SK-N-SH (cell line): Measurements from ENCODE around the gene ITCH. TPM values are rescaled to one million over a fixed set of nuclear protein-coding genes. Genes with fewer than 3 reads are reported as not detected.

Experiments used
- CTCF ChIA-PET: fragments of 300-600, 350-600 bp; formaldehyde crosslinking; extraction: SDS; loops from one replicate; lab custom pipeline; 2021; lab: Yijun Ruan, JAX
- POLR2A ChIA-PET: fragments of 350-600 bp; sonication (Branson Sonifier 250); formaldehyde crosslinking; extraction: SDS; loops from one replicate; lab custom pipeline; 2020; ENCODE audit warnings: antibody characterized with exemption, inconsistent platforms; lab: Yijun Ruan, JAX
- DNase-seq: peaks from one replicate; pipeline ENCODE4 v3.0.0; 2012
- H2AFZ ChIP-seq: fragments of 200-600 bp; sonication (generic); 2 replicates; pipeline ENCODE4 v1.8.1; 2016; ENCODE audit warnings: antibody characterized with exemption, mild to moderate bottlenecking, low read depth
- H3F3A ChIP-seq: fragments of 200-600 bp; sonication (generic); replicated peaks from 2 replicates; pipeline ENCODE3; 2016; ENCODE audit warnings: antibody characterized with exemption, mild to moderate bottlenecking; ENCODE audit not compliant: insufficient read depth
- H3K27ac ChIP-seq, 2 experiments: fragments of 200-500 bp in 1 of 2; fragments of 200-600 bp in 1 of 2; sonication (Bioruptor generic) in 1 of 2; sonication (generic), shearing (Covaris generic) in 1 of 2; 2 replicates each; pipeline versions ENCODE4 v1.5.1 to v1.6.1; 2014 to 2016; ENCODE audit warnings: low read depth in 2 of 2, inconsistent platforms in 1 of 2, low read length in 1 of 2, mild to moderate bottlenecking in 1 of 2, mixed read lengths in 1 of 2
- H3K27me3 ChIP-seq: fragments of 200-600 bp; sonication (generic), shearing (Covaris generic); 2 replicates; pipeline ENCODE4 v1.6.1; 2016; ENCODE audit warnings: mixed run types; ENCODE audit not compliant: insufficient read depth
- H3K36me3 ChIP-seq, 2 experiments: fragments of 200-500 bp in 1 of 2; fragments of 200-600 bp in 1 of 2; sonication (Bioruptor generic) in 1 of 2; sonication (generic) in 1 of 2; replicated peaks in 1 of 2; 2 replicates each; pipeline versions ENCODE3 to v1.5.1; 2014 to 2016; ENCODE audit warnings: low read length in 1 of 2, mild to moderate bottlenecking in 1 of 2; ENCODE audit not compliant: insufficient read depth in 2 of 2, control insufficient read depth in 1 of 2
- H3K4me1 ChIP-seq, 2 experiments: fragments of 200-500 bp in 1 of 2; fragments of 200-600 bp in 1 of 2; sonication (Bioruptor generic) in 1 of 2; sonication (generic), shearing (Covaris generic) in 1 of 2; 2 replicates each; pipeline versions ENCODE4 v1.5.1 to v1.6.1; 2014 to 2016; ENCODE audit warnings: low read depth in 1 of 2, low read length in 1 of 2, mixed run types in 1 of 2; ENCODE audit not compliant: insufficient read depth in 2 of 2, control insufficient read depth in 1 of 2
- H3K4me2 ChIP-seq: fragments of 200-600 bp; sonication (generic), shearing (Covaris generic); 2 replicates; pipeline ENCODE4 v1.6.1; 2017; ENCODE audit warnings: mixed run types
- H3K4me3 ChIP-seq, 2 experiments: fragments of 200-500 bp in 1 of 2; fragments of 200-600 bp in 1 of 2; sonication (Bioruptor generic) in 1 of 2; sonication (generic), shearing (Covaris generic) in 1 of 2; 2 replicates each; pipeline versions ENCODE4 v1.5.1 to v1.8.1; 2014 to 2016; ENCODE audit warnings: low read depth in 2 of 2, inconsistent platforms in 1 of 2, low read length in 1 of 2, mild to moderate bottlenecking in 1 of 2, mixed read lengths in 1 of 2, moderate library complexity in 1 of 2
- H3K79me2 ChIP-seq: fragments of 200-600 bp; sonication (generic); 2 replicates; pipeline ENCODE4 v1.8.1; 2017; ENCODE audit warnings: mild to moderate bottlenecking; ENCODE audit not compliant: insufficient read depth
- H3K9ac ChIP-seq: fragments of 200-600 bp; sonication (generic); 2 replicates; pipeline ENCODE4 v1.6.1; 2017; ENCODE audit warnings: mixed run types
- H3K9me2 ChIP-seq: fragments of 200-600 bp; sonication (generic); 2 replicates; pipeline ENCODE4 v1.6.1; 2017; ENCODE audit warnings: mixed run types
- H3K9me3 ChIP-seq: fragments of 200-600 bp; sonication (generic); 2 replicates; pipeline ENCODE4 v1.6.1; 2017; ENCODE audit warnings: mixed run types, mild to moderate bottlenecking, moderate library complexity
- H4K20me1 ChIP-seq: fragments of 200-600 bp; sonication (generic); 2 replicates; pipeline ENCODE4 v1.6.1; 2017; ENCODE audit warnings: mild to moderate bottlenecking, mixed run types; ENCODE audit not compliant: insufficient read depth
- CTCF ChIP-seq: fragments of 200-600 bp; sonication (generic); IDR thresholded peaks from 2 replicates; pipeline ENCODE4 v1.6.1; 2017; ENCODE audit warnings: antibody characterized with exemption, mild to moderate bottlenecking, moderate library complexity
- EP300 ChIP-seq, 2 experiments: IDR thresholded peaks; 2 replicates each; pipeline versions ENCODE4 v1.4.0 to v1.6.1; 2012; ENCODE audit warnings: borderline replicate concordance in 1 of 2, low read depth in 1 of 2, low read length in 1 of 2
- FOXM1 ChIP-seq: IDR thresholded peaks from 2 replicates; pipeline ENCODE4 v1.4.0; 2012; ENCODE audit warnings: low read depth, mild to moderate bottlenecking
- GABPA ChIP-seq: IDR thresholded peaks from 2 replicates; pipeline ENCODE4 v1.4.0; 2012; ENCODE audit warnings: low read depth, mild to moderate bottlenecking
- MXI1 ChIP-seq: IDR thresholded peaks from 2 replicates; pipeline ENCODE4 v1.6.1; 2012; ENCODE audit warnings: mild to moderate bottlenecking, low read depth, low read length, improper control_type of control experiment
- POLR2AphosphoS5 ChIP-seq: IDR thresholded peaks from 2 replicates; pipeline ENCODE4 v1.6.1; 2012; ENCODE audit warnings: low read depth, low read length
- RAD21 ChIP-seq: IDR thresholded peaks from 2 replicates; pipeline ENCODE4 v1.6.1; 2012; ENCODE audit warnings: mild to moderate bottlenecking, low read length
- RXRA ChIP-seq: IDR thresholded peaks from 2 replicates; pipeline ENCODE4 v1.4.0; 2012; ENCODE audit warnings: low read depth, mild to moderate bottlenecking, borderline replicate concordance
- SMC3 ChIP-seq: IDR thresholded peaks from 2 replicates; pipeline ENCODE4 v1.6.1; 2012; ENCODE audit warnings: low read depth, low read length, improper control_type of control experiment
- YY1 ChIP-seq: IDR thresholded peaks from 2 replicates; pipeline ENCODE4 v1.4.0; 2012; ENCODE audit warnings: low read depth, mild to moderate bottlenecking
- WGBS: methylation state at CpG from one replicate; pipeline ENCODE4 v1.1.6; 2017; ENCODE audit warnings: low lambda C conversion rate; 5-methylcytosine and 5-hydroxymethylcytosine counted together
- polyA plus RNA-seq, 3 experiments: library from polyadenylated mRNA; depleted of rRNA; stranded (reverse); fragments of >200 nt; gene quantifications; 2 replicates each; pipeline ENCODE4 v1.2.3, GENCODE V29; 2012

Gene ITCH
- polyA plus RNA-seq, 1 of the 3 experiments (the other 2 are of a cell fraction): 3.8 TPM

GRCh38 chr20:34473262-34473883, 110.3 kb downstream of the ITCH start:
- Histone ChIP-seq H3K4me1 (peaks cover 0 to 7% of the 10 kb centered on the region in 2 experiments; a peak in 2 of 4 replicates), H4K20me1 (peaks cover 4% of the 10 kb centered on the region; the same call in 1 of the 2 replicates), H3K4me2 (no peak overlapping the region), H3K79me2 (peaks cover 7% of the 10 kb centered on the region; the same call in 1 of the 2 replicates), H2AFZ (no peak overlapping the region), H3K27me3 (no peaks in the 10 kb centered on the region), H3F3A (peaks cover 23% of the 10 kb centered on the region), H3K4me3 (no peak overlapping the region), H3K9ac (no peak overlapping the region)
- peak; percentile 73 for DNase-seq
- ChIA-PET POLR2A (no interaction called here), CTCF (interaction anchor here (0.5 to 8.6 kb wide), 15 partner anchors 8 to 515 kb away, joined by 3 to 101 read pairs (median 4); no protein-coding TSS in a partner anchor)
- peak; percentile 60 for TF ChIP-seq SMC3
- TF ChIP-seq CTCF: peak; percentile 55
- peak; percentile 71 for TF ChIP-seq RAD21
- TF ChIP-seq MXI1: peak; percentile 41; the same call in 1 of the 2 replicates
- no peak for TF ChIP-seq YY1
- TF ChIP-seq, all 33 proteins: peak for 4
- H3K36me3 ChIP-seq: peaks cover 38 to 55% of the 10 kb centered on the region in 2 experiments
- no peaks in the 10 kb centered on the region for H3K9me2 ChIP-seq
- WGBS: 80% methylated on average over 5 of the region's 5 CpGs
- no peaks in the 10 kb centered on the region for H3K9me3 ChIP-seq
- H3K27ac ChIP-seq: peak overlapping the region in 1 of 2 experiments; percentile 36; a peak in 1 of 4 replicates

- peaks cover 4% of the 10 kb centered on the region; the same call in 1 of the 2 replicates for H4K20me1 ChIP-seq
- H3F3A ChIP-seq: peaks cover 28% of the 10 kb centered on the region
- H3K4me2 ChIP-seq: no peak overlapping the region
- H3K36me3 ChIP-seq: peaks cover 52 to 59% of the 10 kb centered on the region in 2 experiments
- no peak overlapping the region for H3K9ac ChIP-seq
- ChIA-PET CTCF (interaction anchor here (0.8 to 3.7 kb wide), 6 partner anchors 13 to 285 kb away, joined by 3 to 28 read pairs (median 4); no protein-coding TSS in a partner anchor), POLR2A (no interaction called here)
- H3K9me2 ChIP-seq: no peaks in the 10 kb centered on the region
- no peaks in the 10 kb centered on the region for H3K27me3 ChIP-seq
- H3K4me3 ChIP-seq: no peak overlapping the region
- peaks cover 0 to 7% of the 10 kb centered on the region in 2 experiments; a peak in 2 of 4 replicates for H3K4me1 ChIP-seq
- peak; percentile 81 for DNase-seq
- WGBS: 54% methylated on average over 38 of the region's 38 CpGs
- H3K27ac ChIP-seq: no peak overlapping the region
- peaks cover 5% of the 10 kb centered on the region; the same call in 1 of the 2 replicates for H3K79me2 ChIP-seq
- no peak overlapping the region for H2AFZ ChIP-seq
- H3K9me3 ChIP-seq: no peaks in the 10 kb centered on the region
- no peak for TF ChIP-seq EP300 (IDR thresholded peaks at IDR 0.05; ENCODE audit: borderline replicate concordance in 1 of 2, low read depth in 1 of 2, low read length in 1 of 2)
- TF ChIP-seq POLR2AphosphoS5: no peak
- peak; percentile 56 for TF ChIP-seq CTCF
- no peak for TF ChIP-seq GABPA
- no peak for TF ChIP-seq RXRA
- TF ChIP-seq FOXM1: no peak
These were observed 113.1 kb downstream of the ITCH start for GRCh38 chr20:34475979-34476736.
